HK-2 (cell line): ENCODE results near the gene ZNF469.

ENCODE experiments used
- DNase-seq: peaks from one replicate; pipeline ENCODE4 v3.0.0-alpha.2; 2018; ENCODE audit not compliant: unreplicated experiment

The ZNF469 gene

GRCh38 chr16:88391144-88391850 is 8.5 kb downstream of the ZNF469 start:
- no peak for DNase-seq

GRCh38 chr16:88392111-88392510 is 9.4 kb downstream of the ZNF469 start:
- no peak for DNase-seq

GRCh38 chr16:88392616-88393015 is 9.9 kb downstream of the ZNF469 start:
- DNase-seq: no peak

GRCh38 chr16:88393034-88393433 is 10.3 kb downstream of the ZNF469 start:
- DNase-seq: peak; percentile 28

- no peak for DNase-seq
Measured at GRCh38 chr16:88393571-88393970, 10.8 kb downstream of the ZNF469 start.

GRCh38 chr16:88394426-88394825 is 11.7 kb downstream of the ZNF469 start:
- no peak for DNase-seq

- DNase-seq: no peak
Measured at GRCh38 chr16:88395669-88396584, 13.2 kb downstream of the ZNF469 start.

GRCh38 chr16:88398170-88398873 is 15.6 kb downstream of the ZNF469 start:
- no peak for DNase-seq

GRCh38 chr16:88398874-88399178 is 16.1 kb downstream of the ZNF469 start:
- DNase-seq: no peak

GRCh38 chr16:88400186-88400585 is 17.4 kb downstream of the ZNF469 start:
- no peak for DNase-seq

GRCh38 chr16:88401604-88402246 is 19.0 kb downstream of the ZNF469 start:
- DNase-seq: no peak

- DNase-seq: no peak
Measured at GRCh38 chr16:88402551-88403240, 19.9 kb downstream of the ZNF469 start.

- DNase-seq: peak; percentile 64
Measured at GRCh38 chr16:88403794-88404581, 21.2 kb downstream of the ZNF469 start.

- no peak for DNase-seq
Measured at GRCh38 chr16:88404769-88405168, 22.0 kb downstream of the ZNF469 start.

- no peak for DNase-seq
Measured at GRCh38 chr16:88405216-88406060, 22.7 kb downstream of the ZNF469 start.

- DNase-seq: no peak
Measured at GRCh38 chr16:88406096-88407041, 23.6 kb downstream of the ZNF469 start.

- DNase-seq: no peak
Measured at GRCh38 chr16:88407042-88407420, 24.3 kb downstream of the ZNF469 start.

GRCh38 chr16:88407807-88408206 is 25.0 kb downstream of the ZNF469 start:
- DNase-seq: no peak
